ENCODE measurements around the gene GMDS.
"Not testable (repeated sequence)": the region's sequence is repeated elsewhere in the genome, so short reads cannot be mapped to it uniquely, and the experiment has no call there.

The GMDS gene

GRCh38 chr6:1853761-1854160 lies 391.6 kb downstream of the GMDS start:
- Histone ChIP-seq H3K36me3 (ENCODE audit: insufficient read depth, low read length) (no peaks in the 10 kb centered on the region), H3K4me3 (ENCODE audit: low read depth, low read length) (no peak overlapping the region), H3K27me3 (ENCODE audit: insufficient read depth, low read length) (no peaks in the 10 kb centered on the region), H3K27ac (ENCODE audit: low read depth, low read length) (no peak overlapping the region), H3K4me1 (ENCODE audit: control insufficient read depth, insufficient read depth, low read length, unreplicated experiment) (no peaks in the 10 kb centered on the region), H2AFZ (ENCODE audit: low read length, unreplicated experiment) (no peak overlapping the region), H3K79me2 (ENCODE audit: control insufficient read depth, insufficient read depth, low read length, unreplicated experiment) (no peaks in the 10 kb centered on the region)

DNA sequence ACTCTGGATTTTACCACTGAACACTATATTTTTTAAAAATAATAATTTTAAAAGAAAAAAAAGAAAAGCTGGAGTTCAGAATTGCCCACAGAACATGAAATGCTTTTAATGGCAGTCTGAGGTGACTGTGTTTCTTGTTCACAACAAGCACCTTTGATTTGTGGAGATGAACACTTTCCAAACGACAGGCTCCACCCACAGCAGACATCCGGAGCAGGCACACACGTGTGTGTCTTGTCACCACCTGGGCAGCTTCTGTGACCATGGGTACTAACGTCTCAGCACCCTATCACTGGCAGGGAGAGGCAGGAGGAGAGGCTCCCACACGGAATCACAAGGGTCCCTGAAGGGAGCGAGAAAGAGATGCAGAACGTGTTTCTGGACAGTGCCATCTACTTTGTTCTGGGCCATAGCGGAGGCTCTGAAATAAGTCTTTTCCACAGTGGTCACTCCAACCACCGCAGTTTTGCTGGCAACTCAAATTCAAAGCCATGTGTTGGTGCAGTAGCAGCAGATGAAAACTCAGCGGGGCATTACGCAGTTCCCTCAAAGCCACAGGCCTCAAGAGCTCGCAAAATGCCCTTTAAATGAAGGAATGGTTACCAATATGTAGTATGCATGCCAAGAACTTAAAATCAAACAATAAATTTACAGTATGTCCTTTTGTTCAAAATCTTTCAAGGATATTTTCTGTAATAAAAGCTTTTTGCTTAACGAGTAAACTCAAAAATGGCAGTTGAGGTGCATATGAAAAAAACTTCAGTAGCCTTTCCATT lies 393.5 kb downstream of the GMDS start:
- Histone ChIP-seq H3K27me3 (ENCODE audit: insufficient read depth, low read length) (no peaks in the 10 kb centered on the region), H3K27ac (ENCODE audit: low read depth, low read length) (no peak overlapping the region), H3K4me1 (ENCODE audit: control insufficient read depth, insufficient read depth, low read length, unreplicated experiment) (no peaks in the 10 kb centered on the region), H3K79me2 (ENCODE audit: control insufficient read depth, insufficient read depth, low read length, unreplicated experiment) (no peaks in the 10 kb centered on the region), H3K4me3 (ENCODE audit: low read depth, low read length) (no peak overlapping the region), H2AFZ (ENCODE audit: low read length, unreplicated experiment) (no peak overlapping the region), H3K36me3 (ENCODE audit: insufficient read depth, low read length) (no peaks in the 10 kb centered on the region)

DNA sequence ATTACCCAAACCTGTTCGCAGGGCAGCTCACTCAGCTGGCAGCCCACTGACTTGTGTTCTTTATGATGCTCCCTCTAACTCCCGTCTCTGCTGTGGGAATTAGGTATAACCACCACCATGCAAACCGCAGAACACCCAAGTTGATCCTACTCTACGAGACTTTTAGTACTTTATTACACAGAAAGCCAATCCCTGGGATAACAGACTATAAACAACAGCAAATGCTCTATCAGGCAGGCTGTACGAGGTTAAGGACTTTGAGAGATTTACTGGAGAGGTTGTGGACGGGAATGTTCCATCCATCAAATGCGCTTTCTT lies 394.6 kb downstream of the GMDS start:
- no peak overlapping the region for H3K4me3 ChIP-seq (ENCODE audit: low read depth, low read length)
- H3K36me3 ChIP-seq (ENCODE audit: insufficient read depth, low read length): no peaks in the 10 kb centered on the region
- no peak overlapping the region for H2AFZ ChIP-seq (ENCODE audit: low read length, unreplicated experiment)
- no peaks in the 10 kb centered on the region for H3K27me3 ChIP-seq (ENCODE audit: insufficient read depth, low read length)
- no peak overlapping the region for H3K27ac ChIP-seq (ENCODE audit: low read depth, low read length)
- H3K79me2 ChIP-seq (ENCODE audit: control insufficient read depth, insufficient read depth, low read length, unreplicated experiment): no peaks in the 10 kb centered on the region
- no peaks in the 10 kb centered on the region for H3K4me1 ChIP-seq (ENCODE audit: control insufficient read depth, insufficient read depth, low read length, unreplicated experiment)

DNA sequence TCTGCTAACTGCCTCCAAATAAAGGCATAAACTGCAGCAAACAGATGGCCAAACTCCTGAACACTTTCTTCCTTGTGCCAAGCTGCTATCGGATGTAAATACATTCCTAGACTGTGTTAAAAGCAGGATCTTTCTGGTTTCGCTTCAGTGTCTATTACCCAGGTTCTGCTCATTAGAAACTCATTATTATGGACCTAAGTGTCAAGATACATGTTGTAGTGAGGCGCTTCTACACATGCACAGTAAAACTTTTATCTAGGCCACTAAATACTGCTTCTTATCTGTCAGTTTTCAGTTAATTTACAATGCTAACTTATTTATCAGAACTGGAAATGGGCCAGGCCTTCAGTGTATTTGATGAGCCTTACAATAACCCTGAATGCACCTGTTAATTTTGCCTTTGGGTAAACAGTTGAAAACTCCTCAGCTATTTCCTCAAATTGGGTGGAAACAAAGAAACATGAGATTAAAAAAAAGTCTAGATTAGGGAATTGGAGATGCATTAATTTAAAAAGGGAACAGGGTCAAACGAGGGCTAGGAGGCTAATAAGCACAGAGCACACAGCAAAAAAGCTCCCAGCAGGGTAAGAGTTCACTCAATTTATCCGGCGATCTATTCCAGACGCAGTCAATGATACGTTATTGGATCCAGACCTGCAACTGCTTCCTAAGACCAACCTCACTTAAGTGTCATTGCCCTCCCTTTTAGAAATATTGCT lies 395.1 kb downstream of the GMDS start:
- Histone ChIP-seq H3K4me1 (ENCODE audit: control insufficient read depth, insufficient read depth, low read length, unreplicated experiment) (no peaks in the 10 kb centered on the region), H3K79me2 (ENCODE audit: control insufficient read depth, insufficient read depth, low read length, unreplicated experiment) (no peaks in the 10 kb centered on the region), H3K27me3 (ENCODE audit: insufficient read depth, low read length) (no peaks in the 10 kb centered on the region), H3K36me3 (ENCODE audit: insufficient read depth, low read length) (no peaks in the 10 kb centered on the region), H3K27ac (ENCODE audit: low read depth, low read length) (no peak overlapping the region), H2AFZ (ENCODE audit: low read length, unreplicated experiment) (no peak overlapping the region), H3K4me3 (ENCODE audit: low read depth, low read length) (no peak overlapping the region)

GRCh38 chr6:1849691-1850090 lies 395.7 kb downstream of the GMDS start:
- Histone ChIP-seq H3K27me3 (ENCODE audit: insufficient read depth, low read length) (no peaks in the 10 kb centered on the region), H2AFZ (ENCODE audit: low read length, unreplicated experiment) (no peak overlapping the region), H3K4me1 (ENCODE audit: control insufficient read depth, insufficient read depth, low read length, unreplicated experiment) (no peaks in the 10 kb centered on the region), H3K79me2 (ENCODE audit: control insufficient read depth, insufficient read depth, low read length, unreplicated experiment) (no peaks in the 10 kb centered on the region), H3K4me3 (ENCODE audit: low read depth, low read length) (no peak overlapping the region), H3K27ac (ENCODE audit: low read depth, low read length) (no peak overlapping the region), H3K36me3 (ENCODE audit: insufficient read depth, low read length) (no peaks in the 10 kb centered on the region)

- Histone ChIP-seq H3K4me3 (ENCODE audit: low read depth, low read length) (no peak overlapping the region), H3K79me2 (ENCODE audit: control insufficient read depth, insufficient read depth, low read length, unreplicated experiment) (no peaks in the 10 kb centered on the region), H3K36me3 (ENCODE audit: insufficient read depth, low read length) (no peaks in the 10 kb centered on the region), H3K27me3 (ENCODE audit: insufficient read depth, low read length) (no peaks in the 10 kb centered on the region), H3K27ac (ENCODE audit: low read depth, low read length) (no peak overlapping the region), H2AFZ (ENCODE audit: low read length, unreplicated experiment) (no peak overlapping the region), H3K4me1 (ENCODE audit: control insufficient read depth, insufficient read depth, low read length, unreplicated experiment) (no peaks in the 10 kb centered on the region)
Measured at GRCh38 chr6:1848752-1849151, 396.7 kb downstream of the GMDS start.

DNA sequence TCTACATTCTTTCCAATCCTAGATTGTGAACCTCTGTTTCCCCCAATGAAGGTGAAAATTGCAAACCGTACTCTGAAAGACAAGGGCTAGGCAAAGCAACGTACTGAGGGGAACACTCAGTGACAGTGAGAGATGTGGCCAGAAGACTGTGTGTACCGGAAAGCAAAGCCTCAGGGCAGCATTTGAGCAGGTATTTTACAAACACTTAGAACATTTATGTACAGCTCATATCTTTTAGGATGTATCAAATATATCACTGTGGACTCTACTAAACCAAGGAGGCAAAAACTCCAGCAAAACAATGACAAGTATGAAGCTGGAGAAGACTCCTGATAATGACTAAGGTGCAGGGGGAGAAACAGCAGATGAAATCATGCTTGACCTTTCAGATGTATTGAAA lies 398.8 kb downstream of the GMDS start:
- Histone ChIP-seq H3K4me1 (ENCODE audit: control insufficient read depth, insufficient read depth, low read length, unreplicated experiment) (peaks cover under 1% of the 10 kb centered on the region), H3K36me3 (ENCODE audit: insufficient read depth, low read length) (no peaks in the 10 kb centered on the region), H2AFZ (ENCODE audit: low read length, unreplicated experiment) (no peak overlapping the region), H3K27me3 (ENCODE audit: insufficient read depth, low read length) (no peaks in the 10 kb centered on the region), H3K4me3 (ENCODE audit: low read depth, low read length) (no peak overlapping the region), H3K27ac (ENCODE audit: low read depth, low read length) (no peak overlapping the region), H3K79me2 (ENCODE audit: control insufficient read depth, insufficient read depth, low read length, unreplicated experiment) (no peaks in the 10 kb centered on the region)

DNA sequence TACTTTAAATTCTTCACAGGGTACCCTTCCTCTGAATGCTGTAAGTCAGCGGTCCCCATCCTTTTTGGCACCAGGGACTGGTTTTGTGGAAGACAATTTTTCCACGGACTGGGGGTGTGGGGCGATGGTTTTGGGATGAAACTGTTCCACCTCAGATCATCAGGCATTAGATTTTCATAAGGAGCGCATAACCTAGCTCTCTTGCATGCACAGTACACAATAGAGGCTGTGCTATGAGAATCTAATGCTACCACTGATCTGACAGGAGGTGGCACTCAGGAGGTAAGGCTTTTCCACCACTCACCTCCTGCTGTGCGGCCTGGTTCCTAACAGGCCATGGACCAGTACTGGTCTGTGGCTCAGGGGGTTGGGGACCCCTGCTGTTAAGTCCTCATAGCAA lies 399.9 kb downstream of the GMDS start:
- not testable (repeated sequence) for H3K4me3 ChIP-seq (ENCODE audit: low read depth, low read length); H2AFZ ChIP-seq (ENCODE audit: low read length, unreplicated experiment); H3K27me3 ChIP-seq (ENCODE audit: insufficient read depth, low read length); H3K79me2 ChIP-seq (ENCODE audit: control insufficient read depth, insufficient read depth, low read length, unreplicated experiment); H3K27ac ChIP-seq (ENCODE audit: low read depth, low read length); H3K4me1 ChIP-seq (ENCODE audit: control insufficient read depth, insufficient read depth, low read length, unreplicated experiment); H3K36me3 ChIP-seq (ENCODE audit: insufficient read depth, low read length)

DNA sequence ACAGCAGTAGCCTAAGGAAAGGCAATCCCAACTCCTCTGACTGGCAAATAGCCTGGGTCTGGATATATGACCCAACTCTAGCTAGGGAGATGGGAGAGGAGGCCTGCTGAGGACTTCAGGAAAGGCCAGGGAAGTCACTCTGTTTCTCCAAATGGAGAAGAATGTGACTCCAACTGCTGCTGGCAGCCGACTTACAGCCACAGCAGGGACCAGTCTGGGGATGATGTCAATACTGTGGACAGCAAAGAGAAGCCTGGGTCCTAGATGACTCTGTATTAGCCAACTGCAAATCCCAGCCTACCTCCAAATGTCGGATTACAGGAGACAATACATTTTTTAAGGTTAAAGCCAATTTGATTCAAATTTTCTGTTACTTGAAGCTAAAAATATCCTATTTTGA lies 403.1 kb downstream of the GMDS start:
- Histone ChIP-seq H3K4me1 (ENCODE audit: control insufficient read depth, insufficient read depth, low read length, unreplicated experiment) (peaks cover 22% of the 10 kb centered on the region), H3K27ac (ENCODE audit: low read depth, low read length) (no peak overlapping the region), H2AFZ (ENCODE audit: low read length, unreplicated experiment) (no peak overlapping the region), H3K36me3 (ENCODE audit: insufficient read depth, low read length) (no peaks in the 10 kb centered on the region), H3K4me3 (ENCODE audit: low read depth, low read length) (no peak overlapping the region), H3K79me2 (ENCODE audit: control insufficient read depth, insufficient read depth, low read length, unreplicated experiment) (no peaks in the 10 kb centered on the region), H3K27me3 (ENCODE audit: insufficient read depth, low read length) (no peaks in the 10 kb centered on the region)

DNA sequence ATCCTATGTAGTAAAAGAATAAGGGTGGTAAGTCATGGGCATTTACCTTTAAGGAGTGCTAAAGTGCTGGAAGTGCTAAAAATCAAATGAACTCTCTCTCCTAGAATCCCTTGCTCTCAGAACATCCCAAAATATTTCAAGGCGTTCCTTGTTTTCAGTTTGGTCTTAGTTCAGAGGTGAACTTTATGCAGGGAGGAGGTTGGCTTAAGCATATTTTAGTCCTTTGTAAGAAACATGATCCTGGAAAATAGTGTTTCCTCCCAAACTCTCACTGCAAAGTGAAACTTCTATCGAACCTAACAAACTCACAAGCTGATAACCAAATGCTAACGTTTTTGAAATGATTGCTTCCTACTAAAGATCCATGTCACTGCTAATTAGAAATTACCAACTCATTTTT lies 404.3 kb downstream of the GMDS start:
- peak overlapping the region; percentile 61 for H3K4me3 ChIP-seq (ENCODE audit: low read depth, low read length)
- H3K79me2 ChIP-seq (ENCODE audit: control insufficient read depth, insufficient read depth, low read length, unreplicated experiment): no peaks in the 10 kb centered on the region
- peaks cover 22% of the 10 kb centered on the region for H3K4me1 ChIP-seq (ENCODE audit: control insufficient read depth, insufficient read depth, low read length, unreplicated experiment)
- H3K27me3 ChIP-seq (ENCODE audit: insufficient read depth, low read length): no peaks in the 10 kb centered on the region
- no peaks in the 10 kb centered on the region for H3K36me3 ChIP-seq (ENCODE audit: insufficient read depth, low read length)
- H2AFZ ChIP-seq (ENCODE audit: low read length, unreplicated experiment): peak overlapping the region; percentile 7
- H3K27ac ChIP-seq (ENCODE audit: low read depth, low read length): no peak overlapping the region

- no peaks in the 10 kb centered on the region for H3K79me2 ChIP-seq (ENCODE audit: control insufficient read depth, insufficient read depth, low read length, unreplicated experiment)
- no peak overlapping the region for H3K27ac ChIP-seq (ENCODE audit: low read depth, low read length)
- no peaks in the 10 kb centered on the region for H3K36me3 ChIP-seq (ENCODE audit: insufficient read depth, low read length)
- H3K4me3 ChIP-seq (ENCODE audit: low read depth, low read length): peak overlapping the region; percentile 61
- H3K4me1 ChIP-seq (ENCODE audit: control insufficient read depth, insufficient read depth, low read length, unreplicated experiment): peaks cover 22% of the 10 kb centered on the region
- H2AFZ ChIP-seq (ENCODE audit: low read length, unreplicated experiment): no peak overlapping the region
- H3K27me3 ChIP-seq (ENCODE audit: insufficient read depth, low read length): no peaks in the 10 kb centered on the region
Measured at GRCh38 chr6:1840491-1841121, 404.8 kb downstream of the GMDS start.

Data from ACC112 (cell line).